ENCODE results near the gene LRRFIP1.

DNA sequence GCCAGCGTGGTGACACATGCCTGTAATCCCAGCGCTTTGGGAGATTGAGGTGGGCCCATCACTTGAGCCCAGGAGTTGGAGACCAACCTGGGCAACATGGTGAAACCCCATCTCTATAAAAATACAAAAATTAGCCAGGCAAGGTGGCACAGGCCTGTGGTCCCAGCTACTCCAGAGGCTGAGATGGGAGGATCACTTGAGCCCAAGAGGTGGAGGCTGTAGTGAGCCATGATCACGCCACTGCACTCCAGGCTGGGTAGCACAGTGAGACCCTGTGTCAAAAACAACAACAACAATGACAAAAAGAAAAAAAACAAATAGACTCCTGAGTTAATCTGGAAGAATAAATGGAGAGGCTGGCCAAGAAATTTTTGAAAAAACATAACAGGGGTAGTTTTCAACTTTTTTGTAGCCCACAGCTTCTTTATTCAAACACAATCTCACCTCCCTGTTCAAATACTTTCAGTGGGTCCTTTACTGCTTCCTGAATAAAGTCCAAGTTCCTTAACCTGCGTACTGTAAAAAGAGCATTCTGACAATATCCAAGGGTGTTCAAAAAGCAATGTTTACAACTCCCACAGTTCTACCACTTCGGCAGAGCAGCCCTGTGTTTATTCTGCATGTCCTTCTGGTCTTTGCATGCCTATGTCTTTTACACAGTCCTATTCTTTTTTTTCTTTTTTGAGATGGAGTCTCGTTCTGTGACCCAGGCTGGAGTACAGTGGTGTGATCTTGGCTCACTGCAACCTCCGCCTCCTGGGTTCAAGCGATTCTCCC is 53.5 kb downstream of the LRRFIP1 start:
- TF ChIP-seq GATA2 (CRISPR knock-in tag; IDR thresholded peaks at IDR 0.05) (no peak), ATF3 (IDR thresholded peaks at IDR 0.05) (no peak), ATF3 (CRISPR knock-in tag; conservative IDR thresholded peaks at IDR 0.05) (no peak), MED1 (CRISPR knock-in tag; IDR thresholded peaks at IDR 0.05; ENCODE audit: borderline replicate concordance) (no peak), NFE2 (IDR thresholded peaks at IDR 0.05; ENCODE audit: low read depth) (no peak)
- TF ChIP-seq, protein P1, sequence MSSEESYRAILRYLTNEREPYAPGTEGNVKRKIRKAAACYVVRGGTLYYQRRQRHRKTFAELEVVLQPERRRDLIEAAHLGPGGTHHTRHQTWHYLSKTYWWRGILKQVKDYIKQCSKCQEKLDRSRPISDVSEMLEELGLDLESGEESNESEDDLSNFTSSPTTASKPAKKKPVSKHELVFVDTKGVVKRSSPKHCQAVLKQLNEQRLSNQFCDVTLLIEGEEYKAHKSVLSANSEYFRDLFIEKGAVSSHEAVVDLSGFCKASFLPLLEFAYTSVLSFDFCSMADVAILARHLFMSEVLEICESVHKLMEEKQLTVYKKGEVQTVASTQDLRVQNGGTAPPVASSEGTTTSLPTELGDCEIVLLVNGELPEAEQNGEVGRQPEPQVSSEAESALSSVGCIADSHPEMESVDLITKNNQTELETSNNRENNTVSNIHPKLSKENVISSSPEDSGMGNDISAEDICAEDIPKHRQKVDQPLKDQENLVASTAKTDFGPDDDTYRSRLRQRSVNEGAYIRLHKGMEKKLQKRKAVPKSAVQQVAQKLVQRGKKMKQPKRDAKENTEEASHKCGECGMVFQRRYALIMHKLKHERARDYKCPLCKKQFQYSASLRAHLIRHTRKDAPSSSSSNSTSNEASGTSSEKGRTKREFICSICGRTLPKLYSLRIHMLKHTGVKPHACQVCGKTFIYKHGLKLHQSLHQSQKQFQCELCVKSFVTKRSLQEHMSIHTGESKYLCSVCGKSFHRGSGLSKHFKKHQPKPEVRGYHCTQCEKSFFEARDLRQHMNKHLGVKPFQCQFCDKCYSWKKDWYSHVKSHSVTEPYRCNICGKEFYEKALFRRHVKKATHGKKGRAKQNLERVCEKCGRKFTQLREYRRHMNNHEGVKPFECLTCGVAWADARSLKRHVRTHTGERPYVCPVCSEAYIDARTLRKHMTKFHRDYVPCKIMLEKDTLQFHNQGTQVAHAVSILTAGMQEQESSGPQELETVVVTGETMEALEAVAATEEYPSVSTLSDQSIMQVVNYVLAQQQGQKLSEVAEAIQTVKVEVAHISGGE (CRISPR knock-in tag; IDR thresholded peaks at IDR 0.05): no peak

Measured in K562 (cell line).